Right lobe of liver (tissue), 4 donors: ENCODE data around the gene CA14.

Experiments used
- CTCF ChIP-seq, 4 donors: fragments of 200-600 bp in 3 of 4; fragments of 450-650 bp in 1 of 4; IDR thresholded peaks; one replicate each; pipeline versions ENCODE4 v1.5.1 to v1.8.0; 2016 to 2022; ENCODE audit warnings: antibody characterized with exemption in 4 of 4, mild to moderate bottlenecking in 2 of 4
- POLR2A ChIP-seq: fragments of 450-650 bp; IDR thresholded peaks from one replicate; pipeline ENCODE4 v1.6.1; 2017; ENCODE audit warnings: antibody characterized with exemption, mild to moderate bottlenecking
- donor health status: DM: no; HTN: no; CAD: no.
- donor health status: DM: no; HTN: no; CAD: no.
- donor health status: DM: no; HTN: yes; CAD: no.

- TF ChIP-seq POLR2A (no peak), CTCF (IDR thresholded peaks at IDR 0.05) (no peak)
Observed at GRCh38 chr1:150235294-150235851, 22.2 kb upstream of the CA14 start.
